Measurements from ENCODE around the gene TMEM132A.

GRCh38 chr11:60932605-60933356 lies 8.5 kb downstream of the TMEM132A start:
- TF ChIP-seq POLR2A (IDR thresholded peaks at IDR 0.05): no peak
- TF ChIP-seq CTCF (IDR thresholded peaks at IDR 0.05): no peak
- TF ChIP-seq EP300 (IDR thresholded peaks at IDR 0.05): no peak
- TF ChIP-seq POLR2AphosphoS5 (IDR thresholded peaks at IDR 0.05): no peak

All from suprapubic skin (tissue), 4 donors.